Endothelial cell of umbilical vein (primary cell): ENCODE measurements around the gene TAB3. TPM values are rescaled to one million over a fixed set of nuclear protein-coding genes. Genes with fewer than 3 reads are reported as not detected.

Experiments
- BruUV-seq: library from RNA; stranded (reverse); fragments of 400-500 nt; replicated peaks from 2 replicates; lab custom pipeline; 2021; lab: Mats Ljungman, UMichigan
- CTCF ChIA-PET: fragments of 300-600, 350-600 bp; sonication (Branson Sonifier 250); formaldehyde crosslinking; loops from one replicate; lab custom pipeline; 2021; ENCODE audit warnings: antibody characterized with exemption, inconsistent platforms; lab: Charles Lee
- POLR2A ChIA-PET: fragments of 300-600, 350-600 bp; sonication (Branson Sonifier 250); formaldehyde crosslinking; loops from one replicate; lab custom pipeline; 2021; ENCODE audit warnings: antibody characterized with exemption, inconsistent platforms; lab: Charles Lee
- DNase-seq: peaks from one replicate; pipeline ENCODE4 v3.0.0-alpha.2; 2011; ENCODE audit warnings: low read depth, low spot score
- FAIRE-seq: peaks from 2 replicates; lab custom pipeline; 2011; peaks lifted over from hg19 to GRCh38; lab: Jason Lieb, UNC
- H2AFZ ChIP-seq: 2 replicates; pipeline ENCODE4 v1.6.0; 2012; ENCODE audit warnings: low read depth, low read length, control low read depth, inconsistent platforms
- H3K27ac ChIP-seq: 2 replicates; pipeline ENCODE4 v1.5.1; 2011; ENCODE audit warnings: low read depth, mild to moderate bottlenecking, control low read depth, low read length, moderate library complexity; ENCODE audit not compliant: insufficient read depth
- H3K27me3 ChIP-seq, 2 experiments: 2 replicates each; pipeline versions ENCODE4 v1.6.0 to v1.6.1; 2011; ENCODE audit warnings: low read length in 2 of 2, mixed read lengths in 1 of 2; ENCODE audit not compliant: control insufficient read depth in 2 of 2, insufficient read depth in 2 of 2
- H3K36me3 ChIP-seq, 2 experiments: 2 replicates in 1 of 2; 3 replicates in 1 of 2; pipeline ENCODE4 v1.5.1; 2011; ENCODE audit warnings: low read length in 2 of 2, mild to moderate bottlenecking in 1 of 2, moderate library complexity in 1 of 2; ENCODE audit not compliant: control insufficient read depth in 2 of 2, insufficient read depth in 2 of 2; ENCODE audit errors: extremely low read depth in 1 of 2
- H3K4me1 ChIP-seq: 3 replicates; pipeline ENCODE4 v1.5.1; 2011; ENCODE audit warnings: mild to moderate bottlenecking, low read length; ENCODE audit not compliant: control insufficient read depth, insufficient read depth; ENCODE audit errors: extremely low read depth
- H3K4me2 ChIP-seq: 2 replicates; pipeline ENCODE4 v1.6.1; 2011; ENCODE audit warnings: low read length, control low read depth, mixed read lengths; ENCODE audit not compliant: insufficient read depth
- H3K4me3 ChIP-seq, 3 experiments: fragments of 200-600 bp in 1 of 3; sonication (generic), shearing (Covaris generic) in 1 of 3; replicated peaks in 1 of 3; 2 replicates each; pipeline ENCODE4 v1.5.1; 2011 to 2016; ENCODE audit warnings: control low read depth in 3 of 3, low read length in 3 of 3, mild to moderate bottlenecking in 2 of 3, inconsistent platforms in 1 of 3, low read depth in 1 of 3, moderate library complexity in 1 of 3; ENCODE audit not compliant: insufficient read depth in 1 of 3
- H3K79me2 ChIP-seq: 2 replicates; pipeline ENCODE4 v1.6.0; 2012; ENCODE audit warnings: low read length, inconsistent platforms; ENCODE audit not compliant: control insufficient read depth, insufficient read depth
- H3K9ac ChIP-seq: replicated peaks from 2 replicates; pipeline ENCODE3; 2011; ENCODE audit warnings: low read length, control low read depth; ENCODE audit not compliant: insufficient read depth; ENCODE audit errors: extremely low read depth
- H3K9me1 ChIP-seq: replicated peaks from 3 replicates; pipeline ENCODE4 v1.6.0; 2011; ENCODE audit warnings: mild to moderate bottlenecking, low read length; ENCODE audit not compliant: control insufficient read depth, insufficient read depth; ENCODE audit errors: extremely low read depth
- H3K9me3 ChIP-seq: replicated peaks from 2 replicates; pipeline ENCODE4 v1.5.1; 2012; ENCODE audit warnings: low read length, inconsistent platforms; ENCODE audit not compliant: control insufficient read depth, insufficient read depth
- H4K20me1 ChIP-seq: replicated peaks from 2 replicates; pipeline ENCODE3; 2011; ENCODE audit warnings: mild to moderate bottlenecking, low read length; ENCODE audit not compliant: control insufficient read depth, insufficient read depth; ENCODE audit errors: extremely low read depth
- EZH2 ChIP-seq: IDR thresholded peaks from 2 replicates; pipeline ENCODE4 v1.6.1; 2012; ENCODE audit warnings: borderline replicate concordance, low read depth, mild to moderate bottlenecking, moderate library complexity, low read length, inconsistent platforms; ENCODE audit not compliant: severe bottlenecking
- FOS ChIP-seq: IDR thresholded peaks from 2 replicates; pipeline ENCODE4 v1.6.1; 2011; ENCODE audit warnings: mild to moderate bottlenecking, low read length, moderate library complexity, borderline replicate concordance; ENCODE audit not compliant: insufficient read depth
- GATA2 ChIP-seq: IDR thresholded peaks from 2 replicates; pipeline ENCODE4 v1.7.0; 2011; ENCODE audit warnings: low read depth, mild to moderate bottlenecking, moderate library complexity, mixed read lengths, low read length; ENCODE audit not compliant: insufficient read length, insufficient read depth
- JUN ChIP-seq: IDR thresholded peaks from 2 replicates; pipeline ENCODE4 v1.6.1; 2011; ENCODE audit warnings: borderline replicate concordance, low read depth; ENCODE audit not compliant: insufficient read length, insufficient read depth
- MAX ChIP-seq: IDR thresholded peaks from 2 replicates; pipeline ENCODE4 v1.6.1; 2011; ENCODE audit not compliant: insufficient read depth, insufficient read length
- MYC ChIP-seq: IDR thresholded peaks from one replicate; pipeline ENCODE4 v1.6.1; 2011; ENCODE audit warnings: mild to moderate bottlenecking, low read depth, low read length
- POLR2A ChIP-seq: IDR thresholded peaks from 2 replicates; pipeline ENCODE4 v1.6.1; 2012; ENCODE audit warnings: low read depth, mild to moderate bottlenecking, control low read depth, low read length
- POLR2AphosphoS5 ChIP-seq: IDR thresholded peaks from 2 replicates; pipeline ENCODE4 v1.6.1; 2012; ENCODE audit warnings: low read depth, mild to moderate bottlenecking, control low read depth, low read length, moderate library complexity; ENCODE audit not compliant: insufficient read depth
- dilution Hi-C: fragments of 300-500 bp; cut with MboI; formaldehyde crosslinking; loops from one replicate; pipeline ENCODE4 v1.15.0; 2019; ENCODE audit warnings: low sequenced_read_pairs; ENCODE audit not compliant: extremely low pct_ligation_motif_present
- intact Hi-C: fragments of 100-400 bp; cut with micrococcal nuclease; formaldehyde crosslinking; loops from one replicate; pipeline ENCODE4 v1.10.0; 2022
- polyA plus RNA-seq, 4 experiments: library from polyadenylated mRNA; depleted of rRNA in 3 of 4; stranded (reverse) in 3 of 4; unstranded in 1 of 4; fragments of >200 nt; gene quantifications; 2 replicates each; pipeline versions ENCODE4 v1.2.1 to v1.2.3, GENCODE V29; 2011 to 2012; ENCODE audit warnings: missing spikeins in 1 of 4
- total RNA-seq: library from RNA; stranded (reverse); gene quantifications from 2 replicates; pipeline ENCODE4 v1.2.3, GENCODE V29; 2021
- TF ChIP-seq, protein P1 (sequence below), 2 donors: IDR thresholded peaks; 1 replicate in 1 of 2; 2 replicates in 1 of 2; pipeline ENCODE4 v1.5.1; 2011; ENCODE audit warnings: low read length in 2 of 2, mild to moderate bottlenecking in 2 of 2, moderate library complexity in 2 of 2, control low read depth in 1 of 2, inconsistent platforms in 1 of 2, low read depth in 1 of 2; ENCODE audit not compliant: insufficient read depth in 1 of 2; ENCODE audit errors: extremely low read depth in 1 of 2

The TAB3 gene
- total and polyA plus RNA-seq, 2 donors (not counting 3 experiments of a cell fraction or from before 2014, with no cell fraction given) = 11.5 to 11.7 TPM

DNA sequence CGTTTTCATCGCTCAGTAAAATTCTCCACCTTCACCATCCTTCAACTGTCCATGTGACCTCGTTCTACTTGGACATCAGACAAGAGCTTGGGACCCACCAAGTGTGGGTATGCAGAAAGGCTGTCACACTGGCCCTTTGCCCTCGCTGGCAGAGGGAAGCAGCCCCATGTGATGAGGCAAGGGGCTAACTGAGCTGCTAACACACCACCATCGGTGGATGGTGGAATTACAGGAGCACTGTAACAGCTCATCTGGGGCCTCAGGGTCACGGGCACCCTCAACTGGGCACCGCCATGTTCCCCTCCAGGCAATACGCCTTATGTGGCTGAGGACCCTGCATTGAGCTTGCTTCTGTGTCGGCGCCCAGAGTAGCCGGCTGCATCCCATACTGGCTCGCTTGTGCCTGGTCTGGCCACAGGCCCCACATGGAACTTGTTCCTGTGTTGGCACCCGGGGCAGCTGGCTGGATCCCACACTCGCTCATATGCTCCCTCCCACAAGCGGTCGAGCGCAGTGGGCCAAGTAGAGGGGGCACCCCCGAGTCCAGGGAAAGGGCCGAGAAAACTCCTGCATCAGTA lies 109.5 kb downstream of the TAB3 start:
- ChIA-PET POLR2A (no interaction called here), CTCF (no interaction called here)
- H3K27ac ChIP-seq = no peak overlapping the region
- H3K4me2 ChIP-seq = no peak overlapping the region
- no peak for TF ChIP-seq GATA2
- no peak for TF ChIP-seq POLR2AphosphoS5
- TF ChIP-seq POLR2A = no peak
- no peak for TF ChIP-seq JUN
- TF ChIP-seq, protein P1, sequence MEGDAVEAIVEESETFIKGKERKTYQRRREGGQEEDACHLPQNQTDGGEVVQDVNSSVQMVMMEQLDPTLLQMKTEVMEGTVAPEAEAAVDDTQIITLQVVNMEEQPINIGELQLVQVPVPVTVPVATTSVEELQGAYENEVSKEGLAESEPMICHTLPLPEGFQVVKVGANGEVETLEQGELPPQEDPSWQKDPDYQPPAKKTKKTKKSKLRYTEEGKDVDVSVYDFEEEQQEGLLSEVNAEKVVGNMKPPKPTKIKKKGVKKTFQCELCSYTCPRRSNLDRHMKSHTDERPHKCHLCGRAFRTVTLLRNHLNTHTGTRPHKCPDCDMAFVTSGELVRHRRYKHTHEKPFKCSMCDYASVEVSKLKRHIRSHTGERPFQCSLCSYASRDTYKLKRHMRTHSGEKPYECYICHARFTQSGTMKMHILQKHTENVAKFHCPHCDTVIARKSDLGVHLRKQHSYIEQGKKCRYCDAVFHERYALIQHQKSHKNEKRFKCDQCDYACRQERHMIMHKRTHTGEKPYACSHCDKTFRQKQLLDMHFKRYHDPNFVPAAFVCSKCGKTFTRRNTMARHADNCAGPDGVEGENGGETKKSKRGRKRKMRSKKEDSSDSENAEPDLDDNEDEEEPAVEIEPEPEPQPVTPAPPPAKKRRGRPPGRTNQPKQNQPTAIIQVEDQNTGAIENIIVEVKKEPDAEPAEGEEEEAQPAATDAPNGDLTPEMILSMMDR (IDR thresholded peaks at IDR 0.05; ENCODE audit: extremely low read depth in 1 of 2, insufficient read depth in 1 of 2, low read depth in 1 of 2, low read length in 2 of 2) = no peak
- no peak for TF ChIP-seq EZH2
- TF ChIP-seq FOS = no peak
- no peak for TF ChIP-seq MYC
- TF ChIP-seq MAX = no peak
- DNase-seq = no peak
- H3K79me2 ChIP-seq = no peaks in the 10 kb centered on the region
- intact Hi-C loops = no loop called here
- no peaks in the 10 kb centered on the region for H3K36me3 ChIP-seq
- no peaks in the 10 kb centered on the region for H3K4me1 ChIP-seq
- no peaks in the 10 kb centered on the region for H3K9me1 ChIP-seq
- no peak overlapping the region for H2AFZ ChIP-seq
- FAIRE-seq = no peak
- H3K27me3 ChIP-seq = no peaks in the 10 kb centered on the region
- H4K20me1 ChIP-seq = no peaks in the 10 kb centered on the region
- no TSS peak for BruUV-seq
- H3K9ac ChIP-seq = no peak overlapping the region
- dilution Hi-C loops = no loop called here
- no peaks in the 10 kb centered on the region for H3K9me3 ChIP-seq
- H3K4me3 ChIP-seq = no peak overlapping the region
